Fibroblast of the aortic adventitia (primary cell): ENCODE data around the gene CD300LF. TPM values are rescaled to one million over a fixed set of nuclear protein-coding genes. Genes with fewer than 3 reads are reported as not detected.

Source experiments
- DNase-seq: peaks from one replicate; pipeline ENCODE4 v3.0.0-alpha.2; 2010; ENCODE audit warnings: low read depth
- H3K4me3 ChIP-seq: 2 replicates; pipeline ENCODE4 v1.5.1; 2011; ENCODE audit warnings: low read depth, mild to moderate bottlenecking, control low read depth, low read length, moderate library complexity
- CTCF ChIP-seq: IDR thresholded peaks from 2 replicates; pipeline ENCODE4 v1.5.1; 2011; ENCODE audit warnings: mild to moderate bottlenecking, low read length, control low read depth, inconsistent platforms; ENCODE audit not compliant: insufficient read depth
- total RNA-seq: library from RNA; depleted of rRNA; stranded (reverse); fragments of >200 nt; gene quantifications from 2 replicates; pipeline ENCODE4 v1.2.3, GENCODE V29; 2012; ENCODE audit warnings: low replicate concordance

CD300LF gene
- total RNA-seq, 1 donor = not detected

GRCh38 chr17:74694081-74694480 lies 18.6 kb downstream of the CD300LF start:
- H3K4me3 ChIP-seq = no peak overlapping the region
- no peak for DNase-seq
- no peak for TF ChIP-seq CTCF

- DNase-seq = no peak
- H3K4me3 ChIP-seq = no peak overlapping the region
- TF ChIP-seq CTCF = no peak
Measured at GRCh38 chr17:74691151-74691550, 21.6 kb downstream of the CD300LF start.

- no peak overlapping the region for H3K4me3 ChIP-seq
- no peak for TF ChIP-seq CTCF
- no peak for DNase-seq
Measured at GRCh38 chr17:74690409-74690825, 22.3 kb downstream of the CD300LF start.

- TF ChIP-seq CTCF = no peak
- no peak overlapping the region for H3K4me3 ChIP-seq
- no peak for DNase-seq
Measured at GRCh38 chr17:74687886-74688285, 24.8 kb downstream of the CD300LF start.

GRCh38 chr17:74686761-74687160 lies 26.0 kb downstream of the CD300LF start:
- H3K4me3 ChIP-seq = no peak overlapping the region
- DNase-seq = no peak
- no peak for TF ChIP-seq CTCF

GRCh38 chr17:74682471-74683190 lies 30.1 kb downstream of the CD300LF start:
- no peak for TF ChIP-seq CTCF
- H3K4me3 ChIP-seq = no peak overlapping the region
- no peak for DNase-seq

- no peak for DNase-seq
- TF ChIP-seq CTCF = no peak
Measured at GRCh38 chr17:74682028-74682427, 30.7 kb downstream of the CD300LF start.

More at GRCh38 chr17:74682028-74682427, 30.7 kb downstream of the CD300LF start:
- no peak overlapping the region for H3K4me3 ChIP-seq
